Nephron (organoid): ENCODE results near the gene BCL7B.
A peak's percentile ranks its signal among the peaks of the same experiment; 100 is the strongest.

Experiments used
- H3K27ac Mint-ChIP-seq, 3 experiments: 2 replicates each; pipeline ENCODE4 v1.8.0; 2020; ENCODE audit warnings: mixed read lengths in 3 of 3, mild to moderate bottlenecking in 2 of 3, moderate library complexity in 1 of 3
- H3K27me3 Mint-ChIP-seq: 2 replicates; pipeline ENCODE4 v1.8.0; 2021; ENCODE audit warnings: low read depth, mild to moderate bottlenecking, moderate library complexity, mixed read lengths
- H3K36me3 Mint-ChIP-seq: 2 replicates; pipeline ENCODE4 v1.8.0; 2020; ENCODE audit warnings: low read depth, mixed read lengths
- H3K4me1 Mint-ChIP-seq: 2 replicates; pipeline ENCODE4 v1.8.0; 2020; ENCODE audit warnings: mixed read lengths
- H3K4me3 Mint-ChIP-seq, 3 experiments: 2 replicates each; pipeline ENCODE4 v1.8.0; 2020; ENCODE audit warnings: mild to moderate bottlenecking in 3 of 3, mixed read lengths in 3 of 3, moderate library complexity in 2 of 3
- H3K9me3 Mint-ChIP-seq: 2 replicates; pipeline ENCODE4 v1.8.0; 2020; ENCODE audit warnings: mixed read lengths
- CTCF ChIP-seq, 3 experiments: fragments of 200-600 bp; sonication (generic); IDR thresholded peaks; one replicate each; pipeline ENCODE4 v1.5.0; 2021; ENCODE audit warnings: antibody characterized with exemption in 3 of 3; ENCODE audit not compliant: unreplicated experiment in 3 of 3

Gene BCL7B

GRCh38 chr7:73512018-73512780 lies 45.3 kb downstream of the BCL7B start:
- Mint-ChIP-seq H3K27me3 (no peaks in the 10 kb centered on the region), H3K4me1 (peaks cover 2% of the 10 kb centered on the region), H3K4me3 (no peak overlapping the region), H3K27ac (peak overlapping the region in 1 of 3 experiments; percentile 59), H3K9me3 (no peaks in the 10 kb centered on the region), H3K36me3 (peaks cover 69% of the 10 kb centered on the region)
- TF ChIP-seq CTCF (IDR thresholded peaks at IDR 0.05; ENCODE audit: unreplicated experiment in 3 of 3) = no peak

GRCh38 chr7:73509463-73509862 lies 48.0 kb downstream of the BCL7B start:
- Mint-ChIP-seq H3K4me3 (no peak overlapping the region), H3K27me3 (no peaks in the 10 kb centered on the region)

DNA sequence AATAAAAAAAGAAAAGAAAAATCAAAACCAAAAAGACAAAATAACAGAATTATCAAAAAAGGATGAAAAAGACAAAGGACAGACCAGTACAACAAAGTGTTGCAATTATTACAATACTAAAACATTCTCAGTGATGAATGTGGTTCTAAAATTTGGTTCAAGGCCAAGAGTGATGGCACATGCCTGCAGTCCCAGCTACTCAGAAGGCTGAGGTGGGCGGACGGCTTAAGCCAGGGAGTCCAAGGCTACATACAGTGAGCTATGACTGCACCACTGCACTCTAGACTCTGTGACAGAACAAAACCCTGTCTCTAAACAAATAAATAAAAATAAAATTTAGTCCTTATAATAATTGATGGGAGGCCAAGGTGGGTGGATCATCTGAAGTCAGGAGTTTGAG lies 49.9 kb downstream of the BCL7B start:
- H3K9me3 Mint-ChIP-seq = no peaks in the 10 kb centered on the region
- H3K4me3 Mint-ChIP-seq = no peak overlapping the region
- H3K27me3 Mint-ChIP-seq = no peaks in the 10 kb centered on the region
- no peaks in the 10 kb centered on the region for H3K4me1 Mint-ChIP-seq
- TF ChIP-seq CTCF (IDR thresholded peaks at IDR 0.05; ENCODE audit: unreplicated experiment in 3 of 3) = no peak
- no peak overlapping the region for H3K27ac Mint-ChIP-seq
- H3K36me3 Mint-ChIP-seq = peaks cover 69% of the 10 kb centered on the region

More at GRCh38 chr7:73509463-73509862, 48.0 kb downstream of the BCL7B start:
- no peaks in the 10 kb centered on the region for H3K9me3 Mint-ChIP-seq
- no peak overlapping the region for H3K27ac Mint-ChIP-seq
- TF ChIP-seq CTCF (IDR thresholded peaks at IDR 0.05; ENCODE audit: unreplicated experiment in 3 of 3) = no peak
- H3K4me1 Mint-ChIP-seq = no peaks in the 10 kb centered on the region
- peaks cover 67% of the 10 kb centered on the region for H3K36me3 Mint-ChIP-seq

DNA sequence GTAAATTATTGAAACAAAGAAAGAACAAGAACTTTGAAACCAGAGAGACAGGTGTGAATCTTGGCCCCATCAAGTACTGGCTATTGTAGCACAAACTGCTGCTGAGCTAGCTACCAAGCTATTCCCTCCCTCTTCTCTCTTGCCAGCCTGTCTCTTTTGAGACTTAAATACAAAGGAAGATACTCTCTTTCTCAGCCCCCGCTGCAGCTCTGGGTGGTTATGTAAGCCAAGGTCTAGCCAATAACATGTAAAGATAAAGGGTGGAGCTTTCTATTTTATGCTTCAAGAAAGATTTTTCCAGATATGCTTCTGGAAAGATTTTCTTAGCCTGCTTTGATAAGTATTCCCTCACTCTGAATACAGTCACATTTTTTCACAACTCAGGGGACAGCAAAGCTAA lies 52.6 kb downstream of the BCL7B start:
- Mint-ChIP-seq H3K9me3 (no peaks in the 10 kb centered on the region), H3K4me3 (no peak overlapping the region), H3K27me3 (no peaks in the 10 kb centered on the region), H3K4me1 (no peaks in the 10 kb centered on the region), H3K27ac (peak overlapping the region in 1 of 3 experiments; percentile 33), H3K36me3 (peaks cover 72% of the 10 kb centered on the region)
- TF ChIP-seq CTCF (IDR thresholded peaks at IDR 0.05; ENCODE audit: unreplicated experiment in 3 of 3) = no peak

GRCh38 chr7:73504017-73504416 lies 53.5 kb downstream of the BCL7B start:
- no peaks in the 10 kb centered on the region for H3K4me1 Mint-ChIP-seq
- H3K9me3 Mint-ChIP-seq = no peaks in the 10 kb centered on the region
- H3K4me3 Mint-ChIP-seq = no peak overlapping the region
- no peaks in the 10 kb centered on the region for H3K27me3 Mint-ChIP-seq
- no peak overlapping the region for H3K27ac Mint-ChIP-seq
- no peak for TF ChIP-seq CTCF (IDR thresholded peaks at IDR 0.05; ENCODE audit: unreplicated experiment in 3 of 3)
- H3K36me3 Mint-ChIP-seq = peaks cover 74% of the 10 kb centered on the region

DNA sequence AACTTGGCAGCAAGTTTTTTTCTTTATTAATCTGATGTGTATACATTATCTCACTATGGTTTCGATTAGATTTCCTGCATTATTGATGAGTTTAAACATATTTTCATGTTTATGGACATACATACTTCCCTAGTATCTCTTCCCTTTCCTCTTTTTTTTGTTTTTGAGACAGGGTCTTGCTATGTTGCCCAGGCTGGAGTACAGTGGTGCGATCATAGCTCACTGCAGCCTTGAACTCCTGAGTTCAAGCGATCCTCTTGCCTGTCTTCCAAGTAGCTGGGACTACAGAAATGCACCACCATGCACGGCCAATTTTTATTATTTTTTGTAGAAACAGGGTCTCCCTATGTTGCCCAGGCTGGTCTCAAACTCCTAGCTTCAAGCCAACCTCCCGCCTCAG lies 54.3 kb downstream of the BCL7B start:
- Mint-ChIP-seq H3K4me1 (no peaks in the 10 kb centered on the region), H3K36me3 (peaks cover 74% of the 10 kb centered on the region), H3K4me3 (no peak overlapping the region), H3K27me3 (no peaks in the 10 kb centered on the region), H3K27ac (no peak overlapping the region), H3K9me3 (no peaks in the 10 kb centered on the region)
- TF ChIP-seq CTCF (IDR thresholded peaks at IDR 0.05; ENCODE audit: unreplicated experiment in 3 of 3) = no peak
